AG09309 (cell line): ENCODE data around the gene SAP30L.

Experiments
- DNase-seq: peaks from one replicate; pipeline ENCODE4 v3.0.0-alpha.2; 2010; ENCODE audit warnings: low read depth
- H3K4me3 ChIP-seq: 2 replicates; pipeline ENCODE4 v1.5.1; 2011; ENCODE audit warnings: mild to moderate bottlenecking, low read depth, low read length, moderate library complexity; ENCODE audit not compliant: control insufficient read depth
- CTCF ChIP-seq: IDR thresholded peaks from 2 replicates; pipeline ENCODE4 v1.5.1; 2011; ENCODE audit warnings: mild to moderate bottlenecking, low read depth, low read length, inconsistent platforms; ENCODE audit not compliant: insufficient read depth, control insufficient read depth; ENCODE audit errors: missing control alignments

Gene SAP30L

GRCh38 chr5:154412925-154413324 is 32.9 kb upstream of the SAP30L start:
- TF ChIP-seq CTCF = no peak
- DNase-seq = no peak
- H3K4me3 ChIP-seq = no peak overlapping the region

DNA sequence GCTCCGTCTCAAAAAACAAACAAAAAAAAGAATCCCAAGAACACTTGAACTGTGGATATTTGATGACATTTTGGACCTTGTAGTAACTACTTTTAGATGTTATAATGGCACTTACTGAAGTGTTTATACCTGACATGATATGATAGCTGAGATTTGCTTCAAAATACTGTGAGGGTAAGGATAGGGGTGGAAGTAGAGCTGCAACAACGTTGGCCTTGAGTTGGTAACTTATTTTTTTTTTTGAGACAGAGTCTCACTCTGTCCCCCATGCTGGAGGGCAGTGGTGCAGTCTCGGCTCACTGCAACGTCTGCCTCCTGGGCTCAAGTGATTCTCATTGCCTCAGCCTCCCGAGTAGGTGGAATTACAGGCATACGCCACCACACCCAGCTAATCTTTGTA is 30.7 kb upstream of the SAP30L start:
- no peak for TF ChIP-seq CTCF
- no peak for DNase-seq
- H3K4me3 ChIP-seq = no peak overlapping the region

GRCh38 chr5:154418344-154418820 is 27.4 kb upstream of the SAP30L start:
- H3K4me3 ChIP-seq = no peak overlapping the region
- no peak for DNase-seq
- no peak for TF ChIP-seq CTCF

GRCh38 chr5:154419236-154419635 is 26.6 kb upstream of the SAP30L start:
- DNase-seq = no peak
- H3K4me3 ChIP-seq = no peak overlapping the region
- no peak for TF ChIP-seq CTCF

DNA sequence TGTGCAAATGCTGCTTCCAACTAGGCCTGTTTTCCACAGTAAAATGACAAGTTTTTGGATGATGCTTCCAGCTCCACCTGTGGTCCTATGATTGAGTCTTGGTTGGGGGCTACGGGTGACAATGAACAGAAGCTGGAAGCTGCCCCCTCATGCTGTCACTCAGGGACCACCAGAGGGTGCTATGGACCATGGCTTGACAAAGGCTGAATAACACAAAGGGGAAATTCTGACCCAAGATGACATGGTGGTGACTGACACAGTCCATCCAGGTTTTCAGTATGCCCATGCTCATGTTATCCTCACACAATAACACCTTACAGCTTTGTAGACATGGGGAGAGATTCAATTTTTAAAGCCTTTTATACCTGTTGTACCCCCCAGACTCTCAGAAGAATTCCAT is 23.9 kb upstream of the SAP30L start:
- TF ChIP-seq CTCF = peak; percentile 54
- H3K4me3 ChIP-seq = no peak overlapping the region
- no peak for DNase-seq

- TF ChIP-seq CTCF = no peak
- H3K4me3 ChIP-seq = no peak overlapping the region
- no peak for DNase-seq
Observed at GRCh38 chr5:154422298-154422697, 23.5 kb upstream of the SAP30L start.

GRCh38 chr5:154428208-154428607 is 17.6 kb upstream of the SAP30L start:
- no peak overlapping the region for H3K4me3 ChIP-seq
- DNase-seq = no peak
- no peak for TF ChIP-seq CTCF
